ENCODE measurements around the gene POPDC3. TPM values are rescaled to one million over a fixed set of nuclear protein-coding genes. Genes with fewer than 3 reads are reported as not detected.

Gene POPDC3
- total and polyA plus RNA-seq, 2 of the 4 experiments (the other 2 are of a cell fraction): 22.7 to 25.8 TPM

- Histone ChIP-seq H2BK5ac (ENCODE audit: low read depth, low read length, poor library complexity, severe bottlenecking) (no peak overlapping the region), H3K36me3 (ENCODE audit: control insufficient read depth, insufficient read depth, low read length) (peaks cover 5% of the 10 kb centered on the region; the same call in 1 of the 2 replicates), H3K14ac (replicated peaks; ENCODE audit: low read depth, low read length) (no peak overlapping the region), H3K56ac (ENCODE audit: extremely low read depth, insufficient read depth, low read length) (no peak overlapping the region), H3K27me3 (ENCODE audit: control insufficient read depth, insufficient read depth, low read length) (no peaks in the 10 kb centered on the region), H3K4me1 (ENCODE audit: control insufficient read depth, insufficient read depth, low read length) (no peaks in the 10 kb centered on the region), H2AK9ac (replicated peaks; ENCODE audit: low read depth, low read length, poor library complexity) (no peak overlapping the region), H2BK15ac (ENCODE audit: low read depth, low read length) (no peak overlapping the region), H4K91ac (ENCODE audit: insufficient read depth, low read depth, low read length) (no peak overlapping the region), H4K8ac (ENCODE audit: low read depth in 2 of 2, low read length in 2 of 2) (no peak overlapping the region), H3K79me1 (ENCODE audit: low read depth in 1 of 2, low read length in 2 of 2) (no peaks in the 10 kb centered on the region; a peak in 1 of 4 replicates), H3K18ac (ENCODE audit: low read depth, low read length) (no peak overlapping the region), H3K23ac (ENCODE audit: low read depth, low read length) (no peak overlapping the region), H4K5ac (ENCODE audit: low read depth, low read length) (no peak overlapping the region), H3K9me3 (ENCODE audit: control insufficient read depth, insufficient read depth, low read length) (no peaks in the 10 kb centered on the region), H3K27ac (ENCODE audit: insufficient read depth, low read length) (no peak overlapping the region), H2AK5ac (ENCODE audit: low read depth, low read length) (no peak overlapping the region), H3K4me3 (ENCODE audit: insufficient read depth, low read depth, low read length) (no peak overlapping the region), H3K4me2 (ENCODE audit: low read depth, low read length) (no peak overlapping the region), H3K9me1 (ENCODE audit: insufficient read depth, low read length) (peaks cover 6% of the 10 kb centered on the region), H4K20me1 (ENCODE audit: insufficient read depth, low read length) (no peaks in the 10 kb centered on the region), H3K4ac (ENCODE audit: low read depth, low read length) (no peak overlapping the region), H2BK20ac (ENCODE audit: low read depth, low read length) (no peak overlapping the region), H2BK120ac (ENCODE audit: low read depth, low read length) (no peak overlapping the region), H2AFZ (replicated peaks; ENCODE audit: low read length, poor library complexity) (no peak overlapping the region), H3K9ac (ENCODE audit: low read depth, low read length) (no peak overlapping the region)
- in situ Hi-C loops (cut with MboI; ENCODE audit: low sequenced_read_pairs): no loop called here
- ChIA-PET POLR2A (ENCODE audit: unreplicated experiment) (no interaction called here), CTCF (interaction anchor here (0.7 to 1.4 kb wide), 2 partner anchors 14 to 242 kb away, joined by 3 to 4 read pairs; no protein-coding TSS in a partner anchor)
- dilution Hi-C loops (cut with HindIII; ENCODE audit: low sequenced_read_pairs, unreplicated experiment): no loop called here
- TF ChIP-seq CTCF (conservative IDR thresholded peaks at IDR 0.05; ENCODE audit: low read depth, low read length) (no peak), SMC3 (IDR thresholded peaks at IDR 0.05; ENCODE audit: low read depth, low read length) (no peak), MAZ (IDR thresholded peaks at IDR 0.05; ENCODE audit: borderline replicate concordance, low read depth, low read length) (no peak), RAD21 (IDR thresholded peaks at IDR 0.05; ENCODE audit: low read length) (no peak), NFE2L2 (IDR thresholded peaks at IDR 0.05; ENCODE audit: low read depth, low read length) (no peak), POLR2A (IDR thresholded peaks at IDR 0.05; ENCODE audit: low read depth, low read length) (no peak), RCOR1 (IDR thresholded peaks at IDR 0.05; ENCODE audit: insufficient replicate concordance, low read length) (no peak), MXI1 (IDR thresholded peaks at IDR 0.05; ENCODE audit: borderline replicate concordance, low read depth, low read length) (no peak)
- BruUV-seq (replicated peaks): no TSS peak
- WGBS, 2 experiments (ENCODE audit: extremely low coverage in 2 of 2, insufficient read length in 1 of 2): no CpG with 5 or more reads among the region's 3 CpGs
- intact Hi-C loops (cut with micrococcal nuclease): no loop called here
- peak; percentile 10 for DNase-seq
- ATAC-seq (ENCODE audit: low read depth): peak; percentile 53; the same call in 1 of the 2 replicates
Observed at GRCh38 chr6:105121981-105122380, 57.8 kb downstream of the POPDC3 start.

All from IMR-90 (cell line).